ENCODE data around the gene GPLD1. TPM values are rescaled to one million over a fixed set of nuclear protein-coding genes. Genes with fewer than 3 reads are reported as not detected.
A peak's percentile ranks its signal among the peaks of the same experiment; 100 is the strongest.

Gene GPLD1
- total and polyA plus RNA-seq, 2 experiments from 2014 or later = 2.8 to 5.0 TPM

- DNase-seq (ENCODE audit: low spot score) = no peak
Measured at GRCh38 chr6:24534329-24534728, 45.0 kb upstream of the GPLD1 start.

DNA sequence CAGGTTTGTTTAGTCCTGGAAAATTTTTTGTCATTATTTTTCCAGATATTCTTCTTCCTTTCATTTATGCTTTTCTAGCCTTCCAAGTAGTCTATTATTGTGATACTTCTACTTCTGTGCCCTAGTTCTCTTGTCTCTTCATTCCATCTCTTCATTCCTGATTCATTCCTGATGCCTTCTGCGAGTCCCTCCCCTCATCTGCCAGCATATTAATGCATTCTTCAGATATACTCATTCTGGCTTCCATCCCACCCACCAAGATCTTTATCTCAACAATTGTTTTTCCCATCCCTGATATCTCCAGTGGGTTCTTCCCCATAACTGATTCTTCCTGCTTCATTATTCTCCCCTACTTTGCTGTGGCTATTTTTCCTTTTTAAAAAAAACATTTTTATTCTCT, 40.6 kb upstream of the GPLD1 start:
- H3K79me2 ChIP-seq = no peaks in the 10 kb centered on the region
- no peaks in the 10 kb centered on the region for H3K27me3 ChIP-seq
- DNase-seq (ENCODE audit: low spot score) = no peak
- H3K4me2 ChIP-seq = no peak overlapping the region
- no peaks in the 10 kb centered on the region for H3K9me3 ChIP-seq (ENCODE audit: low read depth)
- H3K4me3 ChIP-seq = no peak overlapping the region
- no peaks in the 10 kb centered on the region for H3K4me1 ChIP-seq (ENCODE audit: insufficient read depth)
- H2AFZ ChIP-seq = no peak overlapping the region
- H3K27ac ChIP-seq = no peak overlapping the region
- no peaks in the 10 kb centered on the region for H4K20me1 ChIP-seq (ENCODE audit: insufficient read depth, poor library complexity, severe bottlenecking)
- TF ChIP-seq EZH2phosphoT487 (IDR thresholded peaks at IDR 0.05; ENCODE audit: low read depth, severe bottlenecking, unreplicated experiment) = no peak
- no peak for TF ChIP-seq CTCF (IDR thresholded peaks at IDR 0.05; ENCODE audit: poor library complexity)
- TF ChIP-seq EZH2 (IDR thresholded peaks at IDR 0.05; ENCODE audit: borderline replicate concordance) = no peak
- WGBS (ENCODE audit: low lambda C conversion rate, missing lambda C conversion rate) = 75% methylated on average over 1 of the region's 1 CpG
- H3K9me2 ChIP-seq (replicated peaks; ENCODE audit: insufficient read depth) = no peaks in the 10 kb centered on the region
- no peaks in the 10 kb centered on the region for H3K36me3 ChIP-seq (replicated peaks; ENCODE audit: insufficient read depth, low read depth)

More at GRCh38 chr6:24534329-24534728, 45.0 kb upstream of the GPLD1 start:
- H3K9me2 ChIP-seq (replicated peaks; ENCODE audit: insufficient read depth) = no peaks in the 10 kb centered on the region
- H3K79me2 ChIP-seq = no peaks in the 10 kb centered on the region
- H3K36me3 ChIP-seq (replicated peaks; ENCODE audit: insufficient read depth, low read depth) = no peaks in the 10 kb centered on the region
- H3K27ac ChIP-seq = no peak overlapping the region
- H3K4me3 ChIP-seq = no peak overlapping the region
- H2AFZ ChIP-seq = no peak overlapping the region
- H3K27me3 ChIP-seq = no peaks in the 10 kb centered on the region
- no peak overlapping the region for H3K4me2 ChIP-seq
- H3K9me3 ChIP-seq (ENCODE audit: low read depth) = no peaks in the 10 kb centered on the region
- no peaks in the 10 kb centered on the region for H4K20me1 ChIP-seq (ENCODE audit: insufficient read depth, poor library complexity, severe bottlenecking)
- no peaks in the 10 kb centered on the region for H3K4me1 ChIP-seq (ENCODE audit: insufficient read depth)
- no peak for TF ChIP-seq EZH2phosphoT487 (IDR thresholded peaks at IDR 0.05; ENCODE audit: low read depth, severe bottlenecking, unreplicated experiment)
- TF ChIP-seq EZH2 (IDR thresholded peaks at IDR 0.05; ENCODE audit: borderline replicate concordance) = no peak
- no peak for TF ChIP-seq CTCF (IDR thresholded peaks at IDR 0.05; ENCODE audit: poor library complexity)
- WGBS (ENCODE audit: low lambda C conversion rate, missing lambda C conversion rate) = 96% methylated on average over 5 of the region's 5 CpGs

DNA sequence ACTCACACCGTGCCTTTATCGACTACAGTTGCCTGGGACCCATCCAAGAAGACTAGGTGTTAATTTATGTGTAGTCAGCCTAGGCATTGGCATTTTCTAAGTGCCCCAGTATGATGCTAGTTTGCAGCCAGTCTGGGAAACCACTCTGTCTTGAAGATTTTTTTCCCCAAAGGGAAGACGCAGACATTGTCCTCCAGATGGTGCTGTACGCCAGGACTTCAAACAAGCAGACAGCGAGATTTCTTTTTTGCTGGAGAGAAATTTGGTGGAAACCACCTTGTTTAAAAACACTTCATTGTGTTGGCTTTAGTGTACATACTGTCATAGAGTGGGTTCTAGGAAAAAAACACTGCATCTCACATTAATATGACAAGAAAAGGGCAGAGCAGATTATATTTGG, 35.4 kb upstream of the GPLD1 start:
- H3K9me3 ChIP-seq (ENCODE audit: low read depth) = no peaks in the 10 kb centered on the region
- H3K4me1 ChIP-seq (ENCODE audit: insufficient read depth) = no peaks in the 10 kb centered on the region
- H3K27ac ChIP-seq = no peak overlapping the region
- no peaks in the 10 kb centered on the region for H3K79me2 ChIP-seq
- DNase-seq (ENCODE audit: low spot score) = peak; percentile 56
- H3K4me3 ChIP-seq = no peak overlapping the region
- WGBS (ENCODE audit: low lambda C conversion rate, missing lambda C conversion rate) = 48% methylated on average over 5 of the region's 5 CpGs
- no peak overlapping the region for H2AFZ ChIP-seq
- no peak overlapping the region for H3K4me2 ChIP-seq
- H3K36me3 ChIP-seq (replicated peaks; ENCODE audit: insufficient read depth, low read depth) = no peaks in the 10 kb centered on the region
- no peaks in the 10 kb centered on the region for H4K20me1 ChIP-seq (ENCODE audit: insufficient read depth, poor library complexity, severe bottlenecking)
- H3K27me3 ChIP-seq = no peaks in the 10 kb centered on the region
- no peaks in the 10 kb centered on the region for H3K9me2 ChIP-seq (replicated peaks; ENCODE audit: insufficient read depth)
- TF ChIP-seq CTCF (IDR thresholded peaks at IDR 0.05; ENCODE audit: poor library complexity) (peak; percentile 65), EZH2phosphoT487 (IDR thresholded peaks at IDR 0.05; ENCODE audit: low read depth, severe bottlenecking, unreplicated experiment) (no peak)

GRCh38 chr6:24524329-24524728, 35.0 kb upstream of the GPLD1 start:
- Histone ChIP-seq H3K79me2 (no peaks in the 10 kb centered on the region), H4K20me1 (ENCODE audit: insufficient read depth, poor library complexity, severe bottlenecking) (no peaks in the 10 kb centered on the region), H3K9me2 (replicated peaks; ENCODE audit: insufficient read depth) (no peaks in the 10 kb centered on the region), H3K27me3 (no peaks in the 10 kb centered on the region), H3K27ac (no peak overlapping the region), H3K9me3 (ENCODE audit: low read depth) (no peaks in the 10 kb centered on the region), H2AFZ (no peak overlapping the region), H3K36me3 (replicated peaks; ENCODE audit: insufficient read depth, low read depth) (no peaks in the 10 kb centered on the region), H3K4me3 (no peak overlapping the region), H3K4me2 (no peak overlapping the region), H3K4me1 (ENCODE audit: insufficient read depth) (no peaks in the 10 kb centered on the region)
- DNase-seq (ENCODE audit: low spot score) = no peak
- WGBS (ENCODE audit: low lambda C conversion rate, missing lambda C conversion rate) = 70% methylated on average over 3 of the region's 3 CpGs
- TF ChIP-seq CTCF (IDR thresholded peaks at IDR 0.05; ENCODE audit: poor library complexity) (no peak), EZH2 (IDR thresholded peaks at IDR 0.05; ENCODE audit: borderline replicate concordance) (no peak), EZH2phosphoT487 (IDR thresholded peaks at IDR 0.05; ENCODE audit: low read depth, severe bottlenecking, unreplicated experiment) (no peak)
